ENCODE results near the gene CNTN4. TPM values are rescaled to one million over a fixed set of nuclear protein-coding genes. Genes with fewer than 3 reads are reported as not detected.

CNTN4 gene
- total and polyA plus RNA-seq, 2 of the 8 experiments (the other 6 are each of a cell fraction or from before 2014, with no cell fraction given): 0.41 to 2.2 TPM

- TF ChIP-seq, protein P1, sequence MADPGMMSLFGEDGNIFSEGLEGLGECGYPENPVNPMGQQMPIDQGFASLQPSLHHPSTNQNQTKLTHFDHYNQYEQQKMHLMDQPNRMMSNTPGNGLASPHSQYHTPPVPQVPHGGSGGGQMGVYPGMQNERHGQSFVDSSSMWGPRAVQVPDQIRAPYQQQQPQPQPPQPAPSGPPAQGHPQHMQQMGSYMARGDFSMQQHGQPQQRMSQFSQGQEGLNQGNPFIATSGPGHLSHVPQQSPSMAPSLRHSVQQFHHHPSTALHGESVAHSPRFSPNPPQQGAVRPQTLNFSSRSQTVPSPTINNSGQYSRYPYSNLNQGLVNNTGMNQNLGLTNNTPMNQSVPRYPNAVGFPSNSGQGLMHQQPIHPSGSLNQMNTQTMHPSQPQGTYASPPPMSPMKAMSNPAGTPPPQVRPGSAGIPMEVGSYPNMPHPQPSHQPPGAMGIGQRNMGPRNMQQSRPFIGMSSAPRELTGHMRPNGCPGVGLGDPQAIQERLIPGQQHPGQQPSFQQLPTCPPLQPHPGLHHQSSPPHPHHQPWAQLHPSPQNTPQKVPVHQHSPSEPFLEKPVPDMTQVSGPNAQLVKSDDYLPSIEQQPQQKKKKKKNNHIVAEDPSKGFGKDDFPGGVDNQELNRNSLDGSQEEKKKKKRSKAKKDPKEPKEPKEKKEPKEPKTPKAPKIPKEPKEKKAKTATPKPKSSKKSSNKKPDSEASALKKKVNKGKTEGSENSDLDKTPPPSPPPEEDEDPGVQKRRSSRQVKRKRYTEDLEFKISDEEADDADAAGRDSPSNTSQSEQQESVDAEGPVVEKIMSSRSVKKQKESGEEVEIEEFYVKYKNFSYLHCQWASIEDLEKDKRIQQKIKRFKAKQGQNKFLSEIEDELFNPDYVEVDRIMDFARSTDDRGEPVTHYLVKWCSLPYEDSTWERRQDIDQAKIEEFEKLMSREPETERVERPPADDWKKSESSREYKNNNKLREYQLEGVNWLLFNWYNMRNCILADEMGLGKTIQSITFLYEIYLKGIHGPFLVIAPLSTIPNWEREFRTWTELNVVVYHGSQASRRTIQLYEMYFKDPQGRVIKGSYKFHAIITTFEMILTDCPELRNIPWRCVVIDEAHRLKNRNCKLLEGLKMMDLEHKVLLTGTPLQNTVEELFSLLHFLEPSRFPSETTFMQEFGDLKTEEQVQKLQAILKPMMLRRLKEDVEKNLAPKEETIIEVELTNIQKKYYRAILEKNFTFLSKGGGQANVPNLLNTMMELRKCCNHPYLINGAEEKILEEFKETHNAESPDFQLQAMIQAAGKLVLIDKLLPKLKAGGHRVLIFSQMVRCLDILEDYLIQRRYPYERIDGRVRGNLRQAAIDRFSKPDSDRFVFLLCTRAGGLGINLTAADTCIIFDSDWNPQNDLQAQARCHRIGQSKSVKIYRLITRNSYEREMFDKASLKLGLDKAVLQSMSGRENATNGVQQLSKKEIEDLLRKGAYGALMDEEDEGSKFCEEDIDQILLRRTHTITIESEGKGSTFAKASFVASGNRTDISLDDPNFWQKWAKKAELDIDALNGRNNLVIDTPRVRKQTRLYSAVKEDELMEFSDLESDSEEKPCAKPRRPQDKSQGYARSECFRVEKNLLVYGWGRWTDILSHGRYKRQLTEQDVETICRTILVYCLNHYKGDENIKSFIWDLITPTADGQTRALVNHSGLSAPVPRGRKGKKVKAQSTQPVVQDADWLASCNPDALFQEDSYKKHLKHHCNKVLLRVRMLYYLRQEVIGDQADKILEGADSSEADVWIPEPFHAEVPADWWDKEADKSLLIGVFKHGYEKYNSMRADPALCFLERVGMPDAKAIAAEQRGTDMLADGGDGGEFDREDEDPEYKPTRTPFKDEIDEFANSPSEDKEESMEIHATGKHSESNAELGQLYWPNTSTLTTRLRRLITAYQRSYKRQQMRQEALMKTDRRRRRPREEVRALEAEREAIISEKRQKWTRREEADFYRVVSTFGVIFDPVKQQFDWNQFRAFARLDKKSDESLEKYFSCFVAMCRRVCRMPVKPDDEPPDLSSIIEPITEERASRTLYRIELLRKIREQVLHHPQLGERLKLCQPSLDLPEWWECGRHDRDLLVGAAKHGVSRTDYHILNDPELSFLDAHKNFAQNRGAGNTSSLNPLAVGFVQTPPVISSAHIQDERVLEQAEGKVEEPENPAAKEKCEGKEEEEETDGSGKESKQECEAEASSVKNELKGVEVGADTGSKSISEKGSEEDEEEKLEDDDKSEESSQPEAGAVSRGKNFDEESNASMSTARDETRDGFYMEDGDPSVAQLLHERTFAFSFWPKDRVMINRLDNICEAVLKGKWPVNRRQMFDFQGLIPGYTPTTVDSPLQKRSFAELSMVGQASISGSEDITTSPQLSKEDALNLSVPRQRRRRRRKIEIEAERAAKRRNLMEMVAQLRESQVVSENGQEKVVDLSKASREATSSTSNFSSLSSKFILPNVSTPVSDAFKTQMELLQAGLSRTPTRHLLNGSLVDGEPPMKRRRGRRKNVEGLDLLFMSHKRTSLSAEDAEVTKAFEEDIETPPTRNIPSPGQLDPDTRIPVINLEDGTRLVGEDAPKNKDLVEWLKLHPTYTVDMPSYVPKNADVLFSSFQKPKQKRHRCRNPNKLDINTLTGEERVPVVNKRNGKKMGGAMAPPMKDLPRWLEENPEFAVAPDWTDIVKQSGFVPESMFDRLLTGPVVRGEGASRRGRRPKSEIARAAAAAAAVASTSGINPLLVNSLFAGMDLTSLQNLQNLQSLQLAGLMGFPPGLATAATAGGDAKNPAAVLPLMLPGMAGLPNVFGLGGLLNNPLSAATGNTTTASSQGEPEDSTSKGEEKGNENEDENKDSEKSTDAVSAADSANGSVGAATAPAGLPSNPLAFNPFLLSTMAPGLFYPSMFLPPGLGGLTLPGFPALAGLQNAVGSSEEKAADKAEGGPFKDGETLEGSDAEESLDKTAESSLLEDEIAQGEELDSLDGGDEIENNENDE (IDR thresholded peaks at IDR 0.05; ENCODE audit: insufficient replicate concordance, low read length): no peak
- no peak for TF ChIP-seq POLR2AphosphoS5 (IDR thresholded peaks at IDR 0.05; ENCODE audit: low read depth, low read length)
Measured at GRCh38 chr3:2477620-2478019, 379.0 kb downstream of the CNTN4 start (continued).
